ENCODE measurements around the gene VWC2L. TPM values are rescaled to one million over a fixed set of nuclear protein-coding genes. Genes with fewer than 3 reads are reported as not detected.

The VWC2L gene
- total and polyA plus RNA-seq, 2 donors (not counting 3 experiments of a cell fraction or from before 2014, with no cell fraction given) = not detected

GRCh38 chr2:214550786-214551185 is 139.9 kb downstream of the VWC2L start:
- DNase-seq (ENCODE audit: low read depth, low spot score) (no peak), FAIRE-seq (no peak)
- TF ChIP-seq CTCF (IDR thresholded peaks at IDR 0.05; ENCODE audit: extremely low read depth in 1 of 2, insufficient read depth in 1 of 2, low read depth in 1 of 2, low read length in 2 of 2) = no peak
- TF ChIP-seq MYC (IDR thresholded peaks at IDR 0.05; ENCODE audit: low read depth, low read length) = no peak
- no peak for TF ChIP-seq MAX (IDR thresholded peaks at IDR 0.05; ENCODE audit: insufficient read depth, insufficient read length)
- no peak for TF ChIP-seq POLR2AphosphoS5 (IDR thresholded peaks at IDR 0.05; ENCODE audit: insufficient read depth, low read depth, low read length)
- no peak for TF ChIP-seq EZH2 (IDR thresholded peaks at IDR 0.05; ENCODE audit: borderline replicate concordance, low read depth, low read length, severe bottlenecking)
- no peak for TF ChIP-seq GATA2 (IDR thresholded peaks at IDR 0.05; ENCODE audit: insufficient read depth, insufficient read length, low read depth, low read length)
- TF ChIP-seq JUN (IDR thresholded peaks at IDR 0.05; ENCODE audit: borderline replicate concordance, insufficient read depth, insufficient read length, low read depth) = no peak
- TF ChIP-seq FOS (IDR thresholded peaks at IDR 0.05; ENCODE audit: borderline replicate concordance, insufficient read depth, low read length) = no peak
- TF ChIP-seq POLR2A (IDR thresholded peaks at IDR 0.05; ENCODE audit: low read depth, low read length) = no peak
- Histone ChIP-seq H3K9me1 (replicated peaks; ENCODE audit: control insufficient read depth, extremely low read depth, insufficient read depth, low read length) (no peaks in the 10 kb centered on the region), H3K27me3 (ENCODE audit: control insufficient read depth in 2 of 2, insufficient read depth in 2 of 2, low read length in 2 of 2) (no peaks in the 10 kb centered on the region), H3K9ac (replicated peaks; ENCODE audit: extremely low read depth, insufficient read depth, low read length) (no peak overlapping the region), H3K9me3 (replicated peaks; ENCODE audit: control insufficient read depth, insufficient read depth, low read length) (no peaks in the 10 kb centered on the region), H2AFZ (ENCODE audit: low read depth, low read length) (no peak overlapping the region), H3K4me2 (ENCODE audit: insufficient read depth, low read length) (no peak overlapping the region), H3K27ac (ENCODE audit: insufficient read depth, low read depth, low read length) (no peak overlapping the region), H3K4me1 (ENCODE audit: control insufficient read depth, extremely low read depth, insufficient read depth, low read length) (no peaks in the 10 kb centered on the region), H3K36me3 (ENCODE audit: control insufficient read depth in 2 of 2, extremely low read depth in 1 of 2, insufficient read depth in 2 of 2, low read length in 2 of 2) (no peaks in the 10 kb centered on the region), H4K20me1 (replicated peaks; ENCODE audit: control insufficient read depth, extremely low read depth, insufficient read depth, low read length) (no peaks in the 10 kb centered on the region), H3K79me2 (ENCODE audit: control insufficient read depth, insufficient read depth, low read length) (no peaks in the 10 kb centered on the region), H3K4me3 (replicated peaks in 1 of 3; ENCODE audit: insufficient read depth in 1 of 3, low read depth in 1 of 3, low read length in 3 of 3) (no peak overlapping the region)
- intact Hi-C loops (cut with micrococcal nuclease) (no loop called here), dilution Hi-C loops (cut with MboI; ENCODE audit: extremely low pct_ligation_motif_present, low sequenced_read_pairs) (no loop called here)
- no TSS peak for BruUV-seq (replicated peaks)
- ChIA-PET CTCF (no interaction called here), POLR2A (no interaction called here)
